ENCODE measurements around the gene RGS3.

RGS3 gene

GRCh38 chr9:113616621-113617496 lies 153.3 kb downstream of the RGS3 start:
- in situ Hi-C loops (cut with MboI; ENCODE audit: low pct_unique_long_range_greater_than_20kb, low sequenced_read_pairs), result no loop called here

GRCh38 chr9:113617550-113617949 lies 154.0 kb downstream of the RGS3 start:
- in situ Hi-C loops (cut with MboI; ENCODE audit: low pct_unique_long_range_greater_than_20kb, low sequenced_read_pairs), result no loop called here
- DNase-seq, result no peak

More at GRCh38 chr9:113616621-113617496, 153.3 kb downstream of the RGS3 start:
- no peak for DNase-seq

DNA sequence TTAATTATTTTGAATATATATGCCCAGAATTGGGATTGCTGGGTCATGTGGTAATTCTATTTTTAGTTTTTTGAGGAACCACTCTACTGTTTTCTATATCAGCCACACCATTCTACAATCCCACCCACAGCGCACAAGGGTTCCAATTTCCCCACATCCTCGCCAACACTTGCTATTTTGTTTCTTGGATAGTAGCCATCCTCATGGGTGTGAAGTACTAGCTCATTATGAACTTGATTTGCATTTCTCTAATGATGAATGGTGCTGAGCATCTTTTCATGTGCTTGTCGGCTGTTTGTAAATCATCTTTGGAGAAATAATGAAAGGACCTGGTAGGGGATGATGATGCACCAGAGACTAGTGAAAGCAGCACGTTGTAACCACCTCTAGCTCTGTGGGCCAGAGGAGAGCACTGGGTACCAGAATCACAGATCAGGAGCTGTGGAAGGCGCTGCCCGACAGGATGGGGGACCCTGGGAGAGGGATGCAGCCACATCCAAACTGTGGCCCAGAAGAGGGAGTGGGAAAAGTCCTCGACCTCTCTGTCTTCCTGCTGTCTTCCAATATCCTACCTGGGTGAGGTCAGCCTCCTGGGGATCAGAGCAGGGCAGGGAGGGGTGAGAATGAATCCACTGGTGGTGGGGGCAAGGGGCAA lies 155.4 kb downstream of the RGS3 start:
- in situ Hi-C loops (cut with MboI; ENCODE audit: low pct_unique_long_range_greater_than_20kb, low sequenced_read_pairs), result no loop called here
- DNase-seq, result no peak

- DNase-seq, result no peak
- in situ Hi-C loops (cut with MboI; ENCODE audit: low pct_unique_long_range_greater_than_20kb, low sequenced_read_pairs), result no loop called here
Measured at GRCh38 chr9:113619491-113620376, 156.2 kb downstream of the RGS3 start.

DNA sequence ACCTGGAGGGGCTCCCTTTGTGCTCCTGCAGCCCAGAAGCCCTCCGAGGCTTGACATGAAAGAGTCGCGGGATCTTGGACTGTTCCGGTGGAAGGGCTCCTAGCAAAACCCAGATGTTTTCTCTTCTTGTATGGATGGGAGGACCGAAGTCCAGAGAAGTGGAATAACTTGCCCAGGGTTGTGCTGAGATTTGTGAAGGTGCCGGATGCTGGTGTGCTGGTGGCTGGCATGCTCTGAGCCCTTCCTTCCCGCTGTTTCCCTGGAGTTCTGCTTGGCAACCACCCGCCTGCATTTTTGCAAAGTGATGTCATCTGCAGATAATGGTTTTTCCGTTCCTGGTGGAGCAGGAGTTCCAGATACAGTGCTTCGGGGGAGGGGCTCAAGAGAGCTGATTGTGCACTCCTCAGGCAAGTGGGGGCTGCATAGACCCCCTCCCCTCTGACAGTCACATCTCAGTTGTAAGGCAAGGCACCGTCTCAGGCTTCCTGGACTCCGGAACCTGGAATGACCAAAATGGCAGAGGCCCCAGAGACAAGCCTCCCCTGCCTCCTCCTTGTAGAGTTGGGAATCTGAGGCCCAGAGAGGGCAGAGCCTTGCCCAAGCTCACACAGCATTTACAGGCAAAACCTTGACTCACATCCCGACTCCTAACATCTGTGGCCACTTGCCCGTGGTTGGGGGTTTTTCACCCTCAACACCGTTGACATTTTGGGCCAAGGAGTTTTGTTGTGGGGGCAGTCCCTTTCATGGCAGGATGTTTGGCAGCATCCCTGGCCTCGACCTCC lies 157.0 kb downstream of the RGS3 start:
- in situ Hi-C loops (cut with MboI; ENCODE audit: low pct_unique_long_range_greater_than_20kb, low sequenced_read_pairs), result no loop called here
- no peak for DNase-seq

DNA sequence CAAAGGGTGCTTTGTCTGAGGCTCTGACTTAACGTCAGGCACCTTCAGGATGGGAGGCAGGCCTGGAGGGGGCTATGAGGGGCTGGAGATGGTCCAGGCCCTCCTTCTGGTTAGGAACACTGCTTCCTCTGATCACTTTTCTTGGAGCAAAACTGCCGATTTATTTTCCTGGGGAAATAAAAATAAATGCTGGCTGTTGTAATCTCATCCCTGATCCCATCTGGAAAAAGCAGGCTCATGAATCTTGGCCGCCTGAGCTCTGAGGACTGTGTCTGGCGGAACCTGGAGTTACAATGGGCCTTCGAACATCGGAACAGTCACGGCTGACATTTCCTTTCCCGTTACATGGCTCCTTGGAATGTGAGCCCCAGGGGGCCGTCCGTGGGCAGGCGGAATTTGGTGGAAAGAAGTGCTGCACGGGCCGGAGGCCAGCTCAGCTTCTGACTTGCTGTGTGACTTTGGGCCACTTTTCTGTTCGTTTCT lies 157.8 kb downstream of the RGS3 start:
- in situ Hi-C loops (cut with MboI; ENCODE audit: low pct_unique_long_range_greater_than_20kb, low sequenced_read_pairs), result no loop called here
- DNase-seq, result no peak

- in situ Hi-C loops (cut with MboI; ENCODE audit: low pct_unique_long_range_greater_than_20kb, low sequenced_read_pairs), result no loop called here
- DNase-seq, result no peak
Measured at GRCh38 chr9:113621980-113622379, 158.5 kb downstream of the RGS3 start.

GRCh38 chr9:113622600-113623400 lies 159.3 kb downstream of the RGS3 start:
- in situ Hi-C loops (cut with MboI; ENCODE audit: low pct_unique_long_range_greater_than_20kb, low sequenced_read_pairs), result no loop called here
- no peak for DNase-seq

DNA sequence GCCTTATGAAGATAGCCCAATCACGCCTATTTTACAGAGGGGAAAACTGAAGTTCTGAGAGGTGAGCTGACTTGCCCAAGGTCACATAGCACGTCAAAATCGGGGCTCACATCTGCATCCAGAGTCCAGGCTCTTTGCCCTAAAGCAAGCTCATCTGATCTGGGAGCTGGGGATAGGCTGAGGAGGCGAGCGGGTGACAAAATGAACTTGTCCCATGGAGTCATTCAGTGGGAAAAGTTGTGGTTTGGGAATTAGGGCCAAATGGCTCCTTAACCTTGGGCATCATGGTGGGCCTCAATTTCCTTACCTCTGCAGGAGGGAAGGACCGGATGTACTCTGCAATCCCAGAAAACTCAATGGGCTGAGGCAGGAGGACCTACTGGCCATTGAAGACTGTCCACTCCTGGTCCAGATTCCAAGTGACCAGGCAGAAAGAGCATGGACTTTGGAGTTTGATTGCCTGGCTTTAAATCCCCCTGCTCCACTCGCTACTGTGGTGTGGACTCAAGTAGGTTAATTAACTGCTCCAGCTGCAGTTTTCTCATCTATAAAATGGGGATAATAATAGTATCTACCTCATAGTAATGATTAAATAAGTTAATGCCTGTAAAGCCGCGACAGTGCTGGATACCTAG lies 160.4 kb downstream of the RGS3 start:
- in situ Hi-C loops (cut with MboI; ENCODE audit: low pct_unique_long_range_greater_than_20kb, low sequenced_read_pairs), result no loop called here

GRCh38 chr9:113624721-113625120 lies 161.2 kb downstream of the RGS3 start:
- in situ Hi-C loops (cut with MboI; ENCODE audit: low pct_unique_long_range_greater_than_20kb, low sequenced_read_pairs), result no loop called here
- DNase-seq, result no peak

More for the DNA sequence above, 160.4 kb downstream of the RGS3 start:
- no peak for DNase-seq

- DNase-seq, result no peak
- in situ Hi-C loops (cut with MboI; ENCODE audit: low pct_unique_long_range_greater_than_20kb, low sequenced_read_pairs), result no loop called here
Measured at GRCh38 chr9:113625486-113625885, 162.0 kb downstream of the RGS3 start.

DNA sequence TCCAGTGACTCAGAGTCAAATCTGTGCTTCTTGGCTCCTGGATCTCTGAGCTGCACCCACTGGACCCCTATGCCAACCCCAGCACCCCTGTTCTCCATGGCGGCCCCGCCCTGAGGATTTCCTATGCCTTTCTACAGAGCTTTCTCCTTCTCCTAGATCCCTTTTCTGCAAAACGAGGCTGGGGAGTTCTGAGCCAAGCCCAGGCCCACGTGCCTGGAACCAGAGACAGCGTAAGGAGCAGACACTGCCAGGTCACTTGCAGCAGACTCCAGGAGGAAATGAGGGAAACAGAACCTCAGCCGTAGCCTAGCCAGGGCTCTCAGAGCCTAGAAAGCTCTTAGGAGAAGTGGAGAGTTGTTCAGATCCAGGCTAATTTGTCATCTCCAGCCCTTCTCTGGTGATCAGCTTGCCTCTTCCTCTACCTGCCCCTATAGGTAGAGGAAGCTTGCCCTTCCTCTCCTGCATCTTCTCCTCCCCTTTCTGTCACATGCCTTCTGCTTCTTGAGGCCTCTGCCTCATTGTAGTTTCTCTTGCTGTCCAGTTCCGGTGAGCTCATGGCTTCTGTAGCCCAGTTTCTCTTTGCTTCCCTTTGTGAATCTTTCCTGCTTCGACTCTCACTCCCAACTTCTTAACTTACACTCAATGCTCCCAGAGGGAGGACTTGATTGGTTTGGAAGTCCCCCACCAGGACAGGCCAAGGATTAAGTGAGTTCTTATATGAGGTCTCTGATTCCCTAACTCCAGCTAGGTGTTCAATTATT lies 163.4 kb downstream of the RGS3 start:
- in situ Hi-C loops (cut with MboI; ENCODE audit: low pct_unique_long_range_greater_than_20kb, low sequenced_read_pairs), result no loop called here
- DNase-seq, result no peak

GRCh38 chr9:113628621-113629020 lies 165.1 kb downstream of the RGS3 start:
- DNase-seq, result no peak
- in situ Hi-C loops (cut with MboI; ENCODE audit: low pct_unique_long_range_greater_than_20kb, low sequenced_read_pairs), result no loop called here

- no peak for DNase-seq
- in situ Hi-C loops (cut with MboI; ENCODE audit: low pct_unique_long_range_greater_than_20kb, low sequenced_read_pairs), result no loop called here
Measured at GRCh38 chr9:113630386-113631136, 167.0 kb downstream of the RGS3 start.

GRCh38 chr9:113631137-113631765 lies 167.7 kb downstream of the RGS3 start:
- no peak for DNase-seq
- in situ Hi-C loops (cut with MboI; ENCODE audit: low pct_unique_long_range_greater_than_20kb, low sequenced_read_pairs), result no loop called here
